ENCODE results near the gene SEL1L3. TPM values are rescaled to one million over a fixed set of nuclear protein-coding genes. Genes with fewer than 3 reads are reported as not detected.

SEL1L3 gene
- total RNA-seq, 1 experiment from 2014 or later = 15.7 TPM

GRCh38 chr4:25790024-25790423 lies 72.8 kb downstream of the SEL1L3 start:
- CTCF ChIA-PET = no interaction called here
- H3K4me3 Mint-ChIP-seq (ENCODE audit: unreplicated experiment) = no peak overlapping the region

GRCh38 chr4:25788703-25789238 lies 74.0 kb downstream of the SEL1L3 start:
- TF ChIP-seq CTCF (IDR thresholded peaks at IDR 0.05; ENCODE audit: insufficient read depth in 1 of 2, low read depth in 1 of 2, low read length in 1 of 2, severe bottlenecking in 1 of 2, unreplicated experiment in 1 of 2) = no peak
- CTCF ChIA-PET = interaction anchor here (0.7 kb wide), 1 partner anchor 1064 kb away, joined by 5 read pairs; no protein-coding TSS in a partner anchor
- H3K4me1 Mint-ChIP-seq (ENCODE audit: low read depth, unreplicated experiment) = no peaks in the 10 kb centered on the region
- H3K36me3 Mint-ChIP-seq (ENCODE audit: insufficient read depth, unreplicated experiment) = no peaks in the 10 kb centered on the region
- no TSS peak for BruUV-seq (replicated peaks)
- no peaks in the 10 kb centered on the region for H3K27me3 ChIP-seq (replicated peaks; ENCODE audit: control insufficient read depth, insufficient read depth, low read length)
- DNase-seq = no peak
- no peak overlapping the region for H3K27ac Mint-ChIP-seq (ENCODE audit: unreplicated experiment)
- no peaks in the 10 kb centered on the region for H3K9me3 ChIP-seq
- H3K4me3 Mint-ChIP-seq (ENCODE audit: unreplicated experiment) = no peak overlapping the region
- intact Hi-C loops (cut with micrococcal nuclease; ENCODE audit: unreplicated experiment) = no loop called here
- no peaks in the 10 kb centered on the region for H3K27me3 Mint-ChIP-seq (ENCODE audit: insufficient read depth, unreplicated experiment)
- H3K4me3 ChIP-seq (ENCODE audit: low read depth, low read length) = no peak overlapping the region
- H3K9me3 Mint-ChIP-seq (ENCODE audit: unreplicated experiment) = no peaks in the 10 kb centered on the region
- no peaks in the 10 kb centered on the region for H3K4me1 ChIP-seq
- no peaks in the 10 kb centered on the region for H3K36me3 ChIP-seq (ENCODE audit: control insufficient read depth, insufficient read depth, low read length)
- POLR2A ChIA-PET = no interaction called here

More at GRCh38 chr4:25790024-25790423, 72.8 kb downstream of the SEL1L3 start:
- H3K36me3 Mint-ChIP-seq (ENCODE audit: insufficient read depth, unreplicated experiment) = no peaks in the 10 kb centered on the region
- H3K27me3 Mint-ChIP-seq (ENCODE audit: insufficient read depth, unreplicated experiment) = no peaks in the 10 kb centered on the region
- Histone ChIP-seq H3K36me3 (ENCODE audit: control insufficient read depth, insufficient read depth, low read length) (no peaks in the 10 kb centered on the region), H3K4me1 (no peaks in the 10 kb centered on the region), H3K9me3 (no peaks in the 10 kb centered on the region), H3K4me3 (ENCODE audit: low read depth, low read length) (no peak overlapping the region), H3K27me3 (replicated peaks; ENCODE audit: control insufficient read depth, insufficient read depth, low read length) (no peaks in the 10 kb centered on the region)
- no peak overlapping the region for H3K27ac Mint-ChIP-seq (ENCODE audit: unreplicated experiment)
- intact Hi-C loops (cut with micrococcal nuclease; ENCODE audit: unreplicated experiment) = no loop called here
- no peaks in the 10 kb centered on the region for H3K9me3 Mint-ChIP-seq (ENCODE audit: unreplicated experiment)
- no peaks in the 10 kb centered on the region for H3K4me1 Mint-ChIP-seq (ENCODE audit: low read depth, unreplicated experiment)
- DNase-seq = no peak
- BruUV-seq (replicated peaks) = no TSS peak
- TF ChIP-seq CTCF (IDR thresholded peaks at IDR 0.05; ENCODE audit: insufficient read depth in 1 of 2, low read depth in 1 of 2, low read length in 1 of 2, severe bottlenecking in 1 of 2, unreplicated experiment in 1 of 2) = no peak
- POLR2A ChIA-PET = no interaction called here

GRCh38 chr4:25786497-25787065 lies 76.2 kb downstream of the SEL1L3 start:
- Histone ChIP-seq H3K4me1 (no peaks in the 10 kb centered on the region), H3K4me3 (ENCODE audit: low read depth, low read length) (no peak overlapping the region), H3K9me3 (no peaks in the 10 kb centered on the region), H3K36me3 (ENCODE audit: control insufficient read depth, insufficient read depth, low read length) (no peaks in the 10 kb centered on the region), H3K27me3 (replicated peaks; ENCODE audit: control insufficient read depth, insufficient read depth, low read length) (no peaks in the 10 kb centered on the region)
- no peak for DNase-seq
- Mint-ChIP-seq H3K27ac (ENCODE audit: unreplicated experiment) (no peak overlapping the region), H3K9me3 (ENCODE audit: unreplicated experiment) (no peaks in the 10 kb centered on the region), H3K27me3 (ENCODE audit: insufficient read depth, unreplicated experiment) (no peaks in the 10 kb centered on the region), H3K4me1 (ENCODE audit: low read depth, unreplicated experiment) (no peaks in the 10 kb centered on the region), H3K36me3 (ENCODE audit: insufficient read depth, unreplicated experiment) (no peaks in the 10 kb centered on the region), H3K4me3 (ENCODE audit: unreplicated experiment) (no peak overlapping the region)
- ChIA-PET CTCF (no interaction called here), POLR2A (no interaction called here)
- no TSS peak for BruUV-seq (replicated peaks)
- intact Hi-C loops (cut with micrococcal nuclease; ENCODE audit: unreplicated experiment) = no loop called here
- no peak for TF ChIP-seq CTCF (IDR thresholded peaks at IDR 0.05; ENCODE audit: insufficient read depth in 1 of 2, low read depth in 1 of 2, low read length in 1 of 2, severe bottlenecking in 1 of 2, unreplicated experiment in 1 of 2)
